Loucy (cell line): ENCODE measurements around the gene GP5.

Experiments
- H2AFZ ChIP-seq: fragments of 200-600 bp; sonication (generic); 2 replicates; pipeline ENCODE4 v1.6.0; 2016; ENCODE audit warnings: antibody characterized with exemption, mild to moderate bottlenecking, low read length, moderate library complexity
- H3F3A ChIP-seq: fragments of 200-600 bp; 2 replicates; pipeline ENCODE4 v1.6.0; 2016; ENCODE audit warnings: antibody characterized with exemption, low read depth, mild to moderate bottlenecking
- H3K27me3 ChIP-seq: fragments of 200-600 bp; sonication (generic); 2 replicates; pipeline ENCODE4 v1.6.1; 2014; ENCODE audit warnings: low read length, mild to moderate bottlenecking; ENCODE audit not compliant: insufficient read depth, poor library complexity, severe bottlenecking
- H3K36me3 ChIP-seq: fragments of 200-600 bp; sonication (generic); 2 replicates; pipeline ENCODE4 v1.6.1; 2016; ENCODE audit warnings: low read length; ENCODE audit not compliant: insufficient read depth
- H3K4me1 ChIP-seq: fragments of 200-600 bp; sonication (generic); 2 replicates; pipeline ENCODE4 v1.5.1; 2014; ENCODE audit warnings: low read length, mild to moderate bottlenecking; ENCODE audit not compliant: insufficient read depth, poor library complexity, severe bottlenecking
- H3K4me2 ChIP-seq: fragments of 200-600 bp; sonication (generic); 2 replicates; pipeline ENCODE4 v1.6.0; 2014; ENCODE audit warnings: antibody characterized with exemption, low read length, low read depth, mild to moderate bottlenecking; ENCODE audit not compliant: poor library complexity, severe bottlenecking
- H3K4me3 ChIP-seq: fragments of 200-600 bp; sonication (generic); 2 replicates; pipeline ENCODE4 v1.5.1; 2014; ENCODE audit warnings: low read length, mild to moderate bottlenecking, mixed read lengths; ENCODE audit not compliant: poor library complexity, severe bottlenecking
- H3K79me2 ChIP-seq: fragments of 200-600 bp; sonication (generic); 2 replicates; pipeline ENCODE4 v1.6.1; 2014; ENCODE audit warnings: low read length; ENCODE audit not compliant: insufficient read depth
- H3K9ac ChIP-seq: fragments of 200-600 bp; sonication (generic); 2 replicates; pipeline ENCODE4 v1.6.0; 2014; ENCODE audit warnings: mild to moderate bottlenecking, low read depth, low read length, moderate library complexity; ENCODE audit not compliant: poor library complexity, severe bottlenecking
- H3K9me2 ChIP-seq: fragments of 200-600 bp; sonication (generic); replicated peaks from 2 replicates; pipeline ENCODE4 v1.6.1; 2016; ENCODE audit warnings: low read depth, low read length, mixed read lengths
- H3K9me3 ChIP-seq: fragments of 200-600 bp; sonication (generic); 2 replicates; pipeline ENCODE4 v1.6.1; 2014; ENCODE audit warnings: mild to moderate bottlenecking, antibody characterized with exemption, low read length, low read depth; ENCODE audit not compliant: insufficient read depth
- H4K20me1 ChIP-seq: fragments of 200-600 bp; sonication (generic); 2 replicates; pipeline ENCODE4 v1.6.0; 2014; ENCODE audit warnings: antibody characterized with exemption, low read length, mild to moderate bottlenecking; ENCODE audit not compliant: insufficient read depth, poor library complexity, severe bottlenecking
- CTCF ChIP-seq: fragments of 200-600 bp; sonication (generic); conservative IDR thresholded peaks from 2 replicates; pipeline ENCODE4 v1.5.1; 2014; ENCODE audit warnings: mild to moderate bottlenecking, antibody characterized with exemption, low read length
- EZH2phosphoT487 ChIP-seq: fragments of 200-600 bp; IDR thresholded peaks from 2 replicates; pipeline ENCODE4 v1.6.1; 2018; ENCODE audit warnings: antibody characterized with exemption, mild to moderate bottlenecking, moderate library complexity, borderline replicate concordance

The GP5 gene

DNA sequence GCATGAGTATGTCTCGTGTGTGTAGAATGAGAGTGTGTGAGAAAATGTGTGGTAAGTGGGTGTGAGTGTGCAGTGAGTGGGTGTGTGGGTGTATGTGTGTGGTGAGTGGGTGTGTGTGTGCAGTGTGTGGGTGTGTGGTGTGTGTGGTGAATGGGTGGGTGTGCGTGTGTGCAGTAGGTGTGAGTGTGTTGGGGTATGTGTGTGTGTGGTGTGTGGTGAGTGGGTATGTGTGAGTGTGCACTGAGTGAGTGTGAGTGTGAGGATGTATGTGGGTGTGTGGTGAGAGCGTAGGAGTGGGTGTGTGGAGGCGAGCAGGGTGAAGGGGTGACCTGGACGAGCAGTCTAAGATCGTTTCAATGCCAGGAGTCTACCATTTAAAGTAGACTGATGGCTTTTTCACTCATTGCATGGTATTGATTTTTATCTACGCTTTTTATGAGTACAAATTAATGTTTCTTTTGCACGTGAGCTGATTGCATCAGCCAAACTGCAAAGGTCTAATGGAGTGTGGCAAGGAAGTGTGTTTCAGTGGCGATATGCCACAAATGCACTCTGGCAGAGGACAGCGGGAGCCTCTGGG lies 46.3 kb downstream of the GP5 start:
- H3K9me2 ChIP-seq = no peaks in the 10 kb centered on the region
- H3K27me3 ChIP-seq = no peaks in the 10 kb centered on the region
- H3K9me3 ChIP-seq = no peaks in the 10 kb centered on the region
- no peak overlapping the region for H3K4me3 ChIP-seq
- no peaks in the 10 kb centered on the region for H3F3A ChIP-seq
- no peaks in the 10 kb centered on the region for H4K20me1 ChIP-seq
- no peaks in the 10 kb centered on the region for H3K79me2 ChIP-seq
- H3K36me3 ChIP-seq = no peaks in the 10 kb centered on the region
- no peak overlapping the region for H3K9ac ChIP-seq
- no peak for TF ChIP-seq CTCF
- no peak for TF ChIP-seq EZH2phosphoT487
- no peak overlapping the region for H2AFZ ChIP-seq
- no peak overlapping the region for H3K4me2 ChIP-seq
- H3K4me1 ChIP-seq = no peaks in the 10 kb centered on the region

DNA sequence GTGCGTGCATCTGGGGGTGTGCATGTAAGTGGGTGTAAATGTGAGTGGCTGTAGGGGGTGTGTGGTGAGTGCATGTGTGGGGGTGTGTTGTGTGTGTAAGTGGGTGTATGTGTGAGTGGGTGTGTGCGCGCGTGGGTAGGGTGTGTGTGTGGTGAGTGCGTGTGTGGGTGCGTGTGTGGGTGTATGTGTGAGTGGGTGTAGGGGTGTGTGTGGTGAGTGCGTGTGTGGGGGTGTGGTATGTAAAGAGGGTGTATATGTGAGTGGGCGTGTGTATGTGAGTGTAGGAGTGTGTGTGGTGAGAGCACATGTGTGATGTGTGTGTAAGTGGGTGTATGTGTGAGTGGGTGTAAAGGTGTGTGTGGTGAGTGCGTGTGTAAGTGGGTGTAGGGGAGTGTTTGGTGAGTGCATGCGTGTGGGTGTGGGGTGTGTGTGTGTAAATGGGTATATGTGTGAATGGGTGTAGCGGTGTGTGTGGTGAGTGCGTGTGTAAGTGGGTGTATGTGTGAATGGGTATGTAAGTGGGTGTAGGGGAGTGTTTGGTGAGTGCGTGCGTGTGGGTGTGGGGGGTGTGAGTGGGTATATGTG lies 47.0 kb downstream of the GP5 start:
- no peaks in the 10 kb centered on the region for H4K20me1 ChIP-seq
- H3K36me3 ChIP-seq = no peaks in the 10 kb centered on the region
- no peak overlapping the region for H3K4me3 ChIP-seq
- TF ChIP-seq CTCF (no peak), EZH2phosphoT487 (no peak)
- no peaks in the 10 kb centered on the region for H3K4me1 ChIP-seq
- H3K4me2 ChIP-seq = no peak overlapping the region
- no peak overlapping the region for H2AFZ ChIP-seq
- no peak overlapping the region for H3K9ac ChIP-seq
- H3K9me3 ChIP-seq = no peaks in the 10 kb centered on the region
- H3K27me3 ChIP-seq = no peaks in the 10 kb centered on the region
- no peaks in the 10 kb centered on the region for H3K79me2 ChIP-seq
- no peaks in the 10 kb centered on the region for H3K9me2 ChIP-seq
- H3F3A ChIP-seq = no peaks in the 10 kb centered on the region

DNA sequence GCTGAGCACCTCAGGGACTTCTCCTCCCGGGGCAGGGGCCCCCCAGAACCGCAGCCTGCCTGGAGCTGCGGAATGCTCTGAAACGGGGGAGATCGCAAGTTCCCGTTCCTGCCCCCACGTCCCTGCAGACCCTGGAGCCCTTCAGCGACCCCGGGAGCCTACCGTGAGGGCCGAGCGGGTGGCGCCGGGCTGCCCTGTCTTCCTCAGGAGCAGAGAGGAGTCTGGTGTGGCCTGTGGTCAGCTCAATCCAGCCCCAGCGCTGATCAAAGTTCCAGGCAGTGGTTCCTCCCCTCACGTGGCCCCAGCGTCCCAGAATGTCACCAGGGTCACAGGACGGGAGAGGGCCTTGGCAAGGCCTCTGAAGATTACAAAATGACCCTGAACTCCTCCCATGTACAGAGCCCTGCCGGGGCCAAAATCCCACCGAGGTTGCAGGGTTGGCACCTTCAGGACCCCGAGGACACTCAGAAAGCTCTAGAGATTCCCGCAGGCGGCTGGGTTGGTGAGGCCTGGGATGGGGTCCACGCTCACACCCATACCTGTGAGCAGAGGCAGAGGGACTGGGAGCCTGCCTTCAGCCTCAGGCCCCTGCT lies 47.9 kb downstream of the GP5 start, which contains the start of gene CPN2:
CPN2 (minus strand) TSS at position 249 of the 593 bp plus-strand sequence. CDS start 8,626 bp downstream, outside the sequence.
- H3K9me3 ChIP-seq = no peaks in the 10 kb centered on the region
- TF ChIP-seq CTCF (no peak), EZH2phosphoT487 (no peak)
- no peak within 1 kb of the TSS for H3K4me2 ChIP-seq
- H4K20me1 ChIP-seq = no peaks in the 10 kb centered on the region
- H3K9me2 ChIP-seq = no peaks in the 10 kb centered on the region
- H3K4me3 ChIP-seq = no peak within 1 kb of the TSS
- H3K9ac ChIP-seq = no peak within 1 kb of the TSS
- no peaks in the 10 kb centered on the region for H3K27me3 ChIP-seq
- H3F3A ChIP-seq = no peaks in the 10 kb centered on the region
- H3K4me1 ChIP-seq = no peaks in the 10 kb centered on the region
- H3K79me2 ChIP-seq = no peaks in the 10 kb centered on the region
- no peak within 1 kb of the TSS for H2AFZ ChIP-seq
- H3K36me3 ChIP-seq = no peaks in the 10 kb centered on the region
